ENCODE data around the gene NEK11. TPM values are rescaled to one million over a fixed set of nuclear protein-coding genes. Genes with fewer than 3 reads are reported as not detected.
"Not testable (repeated sequence)": the region's sequence is repeated elsewhere in the genome, so short reads cannot be mapped to it uniquely, and the experiment has no call there.

NEK11 gene
- polyA plus RNA-seq, 1 of the 3 experiments (the other 2 are of a cell fraction): 4.7 TPM

DNA sequence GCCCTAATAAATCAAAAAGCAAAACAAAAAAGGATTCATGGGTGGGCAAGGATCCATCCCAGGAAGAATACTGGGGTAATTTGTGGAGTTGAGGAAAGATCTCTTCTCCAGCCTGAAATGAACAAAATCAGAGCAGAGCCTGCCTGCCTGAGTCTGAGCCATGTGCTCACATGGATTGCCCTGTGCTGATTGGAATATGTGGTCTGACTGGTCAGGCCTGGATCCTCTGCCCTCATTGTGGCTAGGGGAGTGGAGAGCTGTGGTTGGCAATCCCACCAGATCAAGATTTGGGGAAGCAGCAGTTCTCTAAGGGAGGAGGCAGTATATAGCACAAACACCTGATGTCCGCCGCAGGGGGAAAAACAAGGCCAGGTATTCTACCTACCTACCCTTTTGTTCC lies 348.1 kb downstream of the NEK11 start:
- H3K9ac ChIP-seq: no peak overlapping the region
- no peak overlapping the region for H2AFZ ChIP-seq (ENCODE audit: low read depth)
- POLR2A ChIA-PET: no interaction called here
- no peaks in the 10 kb centered on the region for H4K20me1 ChIP-seq (ENCODE audit: insufficient read depth)
- WGBS (ENCODE audit: low lambda C conversion rate): 100% methylated on average over 2 of the region's 2 CpGs
- no peaks in the 10 kb centered on the region for H3K4me1 ChIP-seq (ENCODE audit: control insufficient read depth in 1 of 2, insufficient read depth in 2 of 2, low read depth in 1 of 2, low read length in 1 of 2)
- CTCF ChIA-PET: no interaction called here
- H3K27ac ChIP-seq (ENCODE audit: low read depth in 2 of 2, low read length in 1 of 2): no peak overlapping the region
- no peaks in the 10 kb centered on the region for H3K9me2 ChIP-seq
- no peaks in the 10 kb centered on the region for H3F3A ChIP-seq (replicated peaks; ENCODE audit: insufficient read depth)
- H3K27me3 ChIP-seq (ENCODE audit: insufficient read depth): no peaks in the 10 kb centered on the region
- peaks cover 9 to 10% of the 10 kb centered on the region in 2 experiments for H3K36me3 ChIP-seq (replicated peaks in 1 of 2; ENCODE audit: control insufficient read depth in 1 of 2, insufficient read depth in 2 of 2, low read length in 1 of 2)
- no peaks in the 10 kb centered on the region; the same call in 1 of the 2 replicates for H3K79me2 ChIP-seq (ENCODE audit: insufficient read depth)
- DNase-seq: no peak
- H3K4me3 ChIP-seq (ENCODE audit: low read depth in 2 of 2, low read length in 1 of 2): no peak overlapping the region
- H3K9me3 ChIP-seq: no peaks in the 10 kb centered on the region
- no peak for TF ChIP-seq FOXM1 (IDR thresholded peaks at IDR 0.05; ENCODE audit: low read depth)
- H3K4me2 ChIP-seq: no peak overlapping the region

DNA sequence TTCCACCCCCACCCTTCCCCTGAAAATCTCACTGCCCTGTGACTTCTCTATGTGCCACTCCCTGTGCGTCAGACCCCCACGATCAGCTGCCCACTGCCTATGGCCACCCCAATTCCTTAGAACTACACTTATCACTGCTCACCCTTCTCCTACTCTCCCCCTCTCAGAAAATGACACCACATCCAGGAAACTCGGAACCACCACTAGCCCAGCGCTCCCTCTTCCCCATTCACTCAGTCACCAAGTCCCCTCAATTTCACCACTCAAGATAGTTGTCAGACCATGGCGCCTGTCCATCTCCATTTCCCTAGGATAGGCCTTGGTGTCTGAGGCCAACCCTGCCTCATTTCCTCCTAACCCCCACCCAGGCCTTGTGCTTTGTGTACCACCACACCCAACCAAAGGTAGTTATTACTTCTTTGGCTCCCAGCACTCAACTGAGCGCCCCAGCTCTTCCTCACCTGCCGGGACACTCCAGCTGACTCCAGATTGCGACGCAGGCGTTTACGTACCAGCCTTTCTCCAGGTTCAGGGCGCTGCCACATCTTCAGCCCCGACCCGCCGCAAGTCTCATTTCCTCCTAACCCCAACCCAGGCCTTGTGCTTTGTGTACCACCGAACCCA lies 354.3 kb downstream of the NEK11 start:
- H3K27me3 ChIP-seq (ENCODE audit: insufficient read depth); H4K20me1 ChIP-seq (ENCODE audit: insufficient read depth); H3F3A ChIP-seq (replicated peaks; ENCODE audit: insufficient read depth); DNase-seq; H3K9me2 ChIP-seq; H3K9me3 ChIP-seq: not testable (repeated sequence)
- ChIA-PET CTCF (interaction anchor here (1.2 to 2.3 kb wide), 4 partner anchors 14 to 328 kb away, joined by 4 to 9 read pairs (median 7); no protein-coding TSS in a partner anchor), POLR2A (interaction anchor here (1.1 to 1.5 kb wide), 3 partner anchors 28 to 333 kb away, joined by 3 to 6 read pairs (median 4); no protein-coding TSS in a partner anchor)
- Histone ChIP-seq H3K79me2 (ENCODE audit: insufficient read depth) (peaks cover 25% of the 10 kb centered on the region), H3K4me1 (ENCODE audit: control insufficient read depth in 1 of 2, insufficient read depth in 2 of 2, low read depth in 1 of 2, low read length in 1 of 2) (peaks cover 0 to 18% of the 10 kb centered on the region in 2 experiments; a peak in 2 of 4 replicates), H3K27ac (ENCODE audit: low read depth in 2 of 2, low read length in 1 of 2) (peak overlapping the region; percentile 65 to 75; a peak in 3 of 4 replicates), H3K4me3 (ENCODE audit: low read depth in 2 of 2, low read length in 1 of 2) (peak overlapping the region; percentile 93 to 99), H3K4me2 (peak overlapping the region; percentile 89), H2AFZ (ENCODE audit: low read depth) (peak overlapping the region; percentile 98), H3K9ac (peak overlapping the region; percentile 83), H3K36me3 (replicated peaks in 1 of 2; ENCODE audit: control insufficient read depth in 1 of 2, insufficient read depth in 2 of 2, low read length in 1 of 2) (peaks cover 17 to 22% of the 10 kb centered on the region in 2 experiments)
- 8% methylated on average over 16 of the region's 16 CpGs for WGBS (ENCODE audit: low lambda C conversion rate)

DNA sequence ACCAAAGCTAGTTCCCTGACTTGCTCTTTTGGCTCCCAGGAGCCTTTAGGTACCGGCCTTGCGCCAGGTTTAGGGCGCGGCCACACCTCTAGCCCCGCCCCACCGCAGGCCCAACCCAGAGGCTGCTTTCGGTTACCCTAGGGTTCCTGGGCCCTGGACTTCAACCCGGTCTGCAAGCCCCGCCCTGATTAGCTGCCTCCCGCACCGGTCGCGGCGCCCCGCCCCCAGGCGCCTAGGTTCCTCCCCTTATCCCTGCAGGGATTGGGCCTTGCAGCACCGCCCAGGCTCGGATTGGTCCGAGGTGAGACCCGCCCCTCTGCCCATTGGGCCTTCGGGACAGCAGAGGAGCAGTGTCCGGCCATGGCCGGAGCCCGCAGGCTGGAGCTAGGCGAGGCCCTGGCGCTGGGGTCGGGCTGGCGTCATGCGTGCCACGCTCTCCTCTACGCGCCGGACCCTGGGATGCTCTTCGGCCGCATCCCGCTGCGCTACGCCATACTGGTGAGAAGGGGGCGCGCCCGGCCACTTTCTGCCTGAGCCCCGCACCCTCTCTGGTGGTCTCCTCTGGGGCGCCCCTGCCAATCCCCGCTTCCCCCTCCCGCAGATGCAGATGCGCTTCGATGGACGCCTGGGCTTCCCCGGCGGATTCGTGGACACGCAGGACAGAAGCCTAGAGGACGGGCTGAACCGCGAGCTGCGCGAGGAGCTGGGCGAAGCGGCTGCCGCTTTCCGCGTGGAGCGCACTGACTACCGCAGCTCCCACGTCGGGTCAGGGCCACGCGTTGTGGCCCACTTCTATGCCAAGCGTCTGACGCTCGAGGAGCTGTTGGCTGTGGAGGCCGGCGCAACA lies 355.0 kb downstream of the NEK11 start, which contains the start of gene NUDT16:
NUDT16 (plus strand) TSS at position 330 of the 847 bp plus-strand sequence; CDS start at position 361, 31 bp downstream.
- peak within 1 kb of the TSS; percentile 65 to 86 for H3K27ac ChIP-seq (ENCODE audit: low read depth in 2 of 2, low read length in 1 of 2)
- CTCF ChIA-PET: interaction anchor here (0.6 to 2.3 kb wide), 5 partner anchors 13 to 561 kb away, joined by 4 to 9 read pairs (median 5); no protein-coding TSS in a partner anchor
- H3K9ac ChIP-seq: peak within 1 kb of the TSS; percentile 92
- POLR2A ChIA-PET: interaction anchor here (1.1 to 1.5 kb wide), 4 partner anchors 28 to 333 kb away, joined by 3 to 6 read pairs (median 4); no protein-coding TSS in a partner anchor
- H3K4me2 ChIP-seq: peak within 1 kb of the TSS; percentile 89
- H3K9me3 ChIP-seq: no peaks in the 10 kb centered on the region
- peak within 1 kb of the TSS; percentile 93 to 99 for H3K4me3 ChIP-seq (ENCODE audit: low read depth in 2 of 2, low read length in 1 of 2)
- WGBS (ENCODE audit: low lambda C conversion rate): 4% methylated on average over 12 of the region's 73 CpGs
- H3K27me3 ChIP-seq (ENCODE audit: insufficient read depth): no peaks in the 10 kb centered on the region
- no peaks in the 10 kb centered on the region for H4K20me1 ChIP-seq (ENCODE audit: insufficient read depth)
- peaks cover 20 to 22% of the 10 kb centered on the region in 2 experiments for H3K36me3 ChIP-seq (replicated peaks in 1 of 2; ENCODE audit: control insufficient read depth in 1 of 2, insufficient read depth in 2 of 2, low read length in 1 of 2)
- peak within 1 kb of the TSS; percentile 98 for H2AFZ ChIP-seq (ENCODE audit: low read depth)
- peaks cover 0 to 18% of the 10 kb centered on the region in 2 experiments; a peak in 2 of 4 replicates for H3K4me1 ChIP-seq (ENCODE audit: control insufficient read depth in 1 of 2, insufficient read depth in 2 of 2, low read depth in 1 of 2, low read length in 1 of 2)
- H3K9me2 ChIP-seq: no peaks in the 10 kb centered on the region
- peaks cover 25% of the 10 kb centered on the region for H3K79me2 ChIP-seq (ENCODE audit: insufficient read depth)
- H3F3A ChIP-seq (replicated peaks; ENCODE audit: insufficient read depth): no peaks in the 10 kb centered on the region
- DNase-seq: peak; percentile 98
- TF ChIP-seq NRF1 (IDR thresholded peaks at IDR 0.05; ENCODE audit: low read depth, low read length) (no peak; the same call in 1 of the 2 replicates), CHD2 (IDR thresholded peaks at IDR 0.05; ENCODE audit: low read length, partially characterized antibody) (peak; percentile 84), SIN3A (IDR thresholded peaks at IDR 0.05; ENCODE audit: borderline replicate concordance, low read depth, low read length) (peak; percentile 55; the same call in 1 of the 2 replicates), MXI1 (IDR thresholded peaks at IDR 0.05; ENCODE audit: low read depth, low read length) (peak; percentile 66), TEAD4 (IDR thresholded peaks at IDR 0.05; ENCODE audit: borderline replicate concordance, insufficient read depth) (no peak), YY1 (IDR thresholded peaks at IDR 0.05; ENCODE audit: low read depth) (peak; percentile 86), TAF1 (IDR thresholded peaks at IDR 0.05; ENCODE audit: borderline replicate concordance, low read depth, low read length) (peak; percentile 81), SMC3 (IDR thresholded peaks at IDR 0.05; ENCODE audit: low read depth, low read length) (no peak; the same call in 1 of the 2 replicates), RFX5 (IDR thresholded peaks at IDR 0.05; ENCODE audit: low read length) (peak; percentile 75; the same call in 1 of the 2 replicates), RXRA (IDR thresholded peaks at IDR 0.05; ENCODE audit: borderline replicate concordance, low read depth) (no peak), POLR2AphosphoS5 (IDR thresholded peaks at IDR 0.05; ENCODE audit: low read depth, low read length) (peak; percentile 81), EP300 (IDR thresholded peaks at IDR 0.05; ENCODE audit: borderline replicate concordance in 1 of 2, low read depth in 1 of 2, low read length in 1 of 2) (no peak), FOSL2 (IDR thresholded peaks at IDR 0.05; ENCODE audit: borderline replicate concordance, low read depth) (no peak), RAD21 (IDR thresholded peaks at IDR 0.05; ENCODE audit: low read length) (no peak)
- TF ChIP-seq, protein P1, sequence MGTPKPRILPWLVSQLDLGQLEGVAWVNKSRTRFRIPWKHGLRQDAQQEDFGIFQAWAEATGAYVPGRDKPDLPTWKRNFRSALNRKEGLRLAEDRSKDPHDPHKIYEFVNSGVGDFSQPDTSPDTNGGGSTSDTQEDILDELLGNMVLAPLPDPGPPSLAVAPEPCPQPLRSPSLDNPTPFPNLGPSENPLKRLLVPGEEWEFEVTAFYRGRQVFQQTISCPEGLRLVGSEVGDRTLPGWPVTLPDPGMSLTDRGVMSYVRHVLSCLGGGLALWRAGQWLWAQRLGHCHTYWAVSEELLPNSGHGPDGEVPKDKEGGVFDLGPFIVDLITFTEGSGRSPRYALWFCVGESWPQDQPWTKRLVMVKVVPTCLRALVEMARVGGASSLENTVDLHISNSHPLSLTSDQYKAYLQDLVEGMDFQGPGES (IDR thresholded peaks at IDR 0.05; ENCODE audit: low read depth, low read length): peak; percentile 51; the same call in 1 of the 2 replicates
- TF ChIP-seq, protein P2, sequence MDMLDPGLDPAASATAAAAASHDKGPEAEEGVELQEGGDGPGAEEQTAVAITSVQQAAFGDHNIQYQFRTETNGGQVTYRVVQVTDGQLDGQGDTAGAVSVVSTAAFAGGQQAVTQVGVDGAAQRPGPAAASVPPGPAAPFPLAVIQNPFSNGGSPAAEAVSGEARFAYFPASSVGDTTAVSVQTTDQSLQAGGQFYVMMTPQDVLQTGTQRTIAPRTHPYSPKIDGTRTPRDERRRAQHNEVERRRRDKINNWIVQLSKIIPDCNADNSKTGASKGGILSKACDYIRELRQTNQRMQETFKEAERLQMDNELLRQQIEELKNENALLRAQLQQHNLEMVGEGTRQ (IDR thresholded peaks at IDR 0.05; ENCODE audit: borderline replicate concordance, low read depth, low read length): no peak

All from SK-N-SH (cell line).